ENCODE results near the gene INPP5A. TPM values are rescaled to one million over a fixed set of nuclear protein-coding genes. Genes with fewer than 3 reads are reported as not detected.

The INPP5A gene
- total and polyA plus RNA-seq, 2 experiments from 2014 or later: 41.2 to 53.6 TPM

- H3K79me2 ChIP-seq: no peaks in the 10 kb centered on the region
- no peak overlapping the region for H3K4me3 ChIP-seq
- no peak for DNase-seq (ENCODE audit: low spot score)
- H4K20me1 ChIP-seq (ENCODE audit: insufficient read depth, poor library complexity, severe bottlenecking): no peaks in the 10 kb centered on the region
- TF ChIP-seq CTCF (IDR thresholded peaks at IDR 0.05; ENCODE audit: poor library complexity): no peak
- TF ChIP-seq EZH2 (IDR thresholded peaks at IDR 0.05; ENCODE audit: borderline replicate concordance): no peak
- TF ChIP-seq EZH2phosphoT487 (IDR thresholded peaks at IDR 0.05; ENCODE audit: low read depth, severe bottlenecking, unreplicated experiment): no peak
- no peaks in the 10 kb centered on the region for H3K36me3 ChIP-seq (replicated peaks; ENCODE audit: insufficient read depth, low read depth)
- no peaks in the 10 kb centered on the region for H3K4me1 ChIP-seq (ENCODE audit: insufficient read depth)
- H3K9me2 ChIP-seq (replicated peaks; ENCODE audit: insufficient read depth): no peaks in the 10 kb centered on the region
- no peaks in the 10 kb centered on the region for H3K27me3 ChIP-seq
- H3K27ac ChIP-seq: no peak overlapping the region
- H2AFZ ChIP-seq: no peak overlapping the region
- WGBS (ENCODE audit: low lambda C conversion rate, missing lambda C conversion rate): 96% methylated on average over 20 of the region's 20 CpGs
- H3K4me2 ChIP-seq: no peak overlapping the region
- H3K9me3 ChIP-seq (ENCODE audit: low read depth): no peaks in the 10 kb centered on the region
Observed at GRCh38 chr10:132649651-132650360, 112.2 kb downstream of the INPP5A start.

- H3K4me2 ChIP-seq: no peak overlapping the region
- TF ChIP-seq EZH2phosphoT487 (IDR thresholded peaks at IDR 0.05; ENCODE audit: low read depth, severe bottlenecking, unreplicated experiment) (no peak), CTCF (IDR thresholded peaks at IDR 0.05; ENCODE audit: poor library complexity) (no peak), EZH2 (IDR thresholded peaks at IDR 0.05; ENCODE audit: borderline replicate concordance) (no peak)
- H3K9me2 ChIP-seq (replicated peaks; ENCODE audit: insufficient read depth): no peaks in the 10 kb centered on the region
- H3K27ac ChIP-seq: no peak overlapping the region
- no peaks in the 10 kb centered on the region for H3K9me3 ChIP-seq (ENCODE audit: low read depth)
- no peaks in the 10 kb centered on the region for H4K20me1 ChIP-seq (ENCODE audit: insufficient read depth, poor library complexity, severe bottlenecking)
- no peaks in the 10 kb centered on the region for H3K27me3 ChIP-seq
- no peak overlapping the region for H2AFZ ChIP-seq
- no peaks in the 10 kb centered on the region for H3K36me3 ChIP-seq (replicated peaks; ENCODE audit: insufficient read depth, low read depth)
- H3K4me3 ChIP-seq: no peak overlapping the region
- WGBS (ENCODE audit: low lambda C conversion rate, missing lambda C conversion rate): 98% methylated on average over 16 of the region's 20 CpGs
- DNase-seq (ENCODE audit: low spot score): no peak
- no peaks in the 10 kb centered on the region for H3K79me2 ChIP-seq
- H3K4me1 ChIP-seq (ENCODE audit: insufficient read depth): no peaks in the 10 kb centered on the region
Observed at GRCh38 chr10:132650611-132651250, 113.1 kb downstream of the INPP5A start.

DNA sequence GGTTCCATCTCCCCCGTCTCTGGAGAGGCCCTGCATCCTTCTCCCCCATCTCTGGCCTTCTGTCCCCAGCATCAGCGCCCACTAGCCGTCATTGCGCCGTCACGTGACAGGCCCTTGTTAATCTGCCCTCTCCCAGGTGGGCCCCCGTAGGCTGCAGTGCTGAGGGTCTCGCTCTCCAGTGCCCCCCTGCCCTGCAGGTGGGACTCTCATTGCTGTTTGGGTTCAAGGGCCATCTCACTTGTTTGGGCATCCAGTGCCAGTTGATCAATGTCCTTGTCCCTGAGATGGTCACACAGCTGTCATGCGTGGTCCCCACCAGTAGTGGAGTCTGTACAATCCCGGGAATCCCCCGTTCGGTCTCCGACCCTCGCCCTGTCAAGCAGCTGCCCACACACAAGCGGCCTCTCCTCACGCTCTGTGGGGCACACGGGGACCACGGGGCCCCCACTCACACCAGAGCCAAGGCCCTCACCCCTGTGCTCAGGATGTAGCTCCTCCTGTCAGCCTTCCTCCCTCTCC is 114.0 kb downstream of the INPP5A start:
- Histone ChIP-seq H3K9me3 (ENCODE audit: low read depth) (no peaks in the 10 kb centered on the region), H3K36me3 (replicated peaks; ENCODE audit: insufficient read depth, low read depth) (no peaks in the 10 kb centered on the region), H3K9me2 (replicated peaks; ENCODE audit: insufficient read depth) (no peaks in the 10 kb centered on the region), H3K79me2 (no peaks in the 10 kb centered on the region), H4K20me1 (ENCODE audit: insufficient read depth, poor library complexity, severe bottlenecking) (no peaks in the 10 kb centered on the region), H3K4me3 (no peak overlapping the region), H3K27me3 (no peaks in the 10 kb centered on the region), H3K4me2 (no peak overlapping the region), H2AFZ (no peak overlapping the region), H3K4me1 (ENCODE audit: insufficient read depth) (no peaks in the 10 kb centered on the region), H3K27ac (no peak overlapping the region)
- 95% methylated on average over 13 of the region's 18 CpGs for WGBS (ENCODE audit: low lambda C conversion rate, missing lambda C conversion rate)
- TF ChIP-seq CTCF (IDR thresholded peaks at IDR 0.05; ENCODE audit: poor library complexity) (no peak), EZH2phosphoT487 (IDR thresholded peaks at IDR 0.05; ENCODE audit: low read depth, severe bottlenecking, unreplicated experiment) (no peak), EZH2 (IDR thresholded peaks at IDR 0.05; ENCODE audit: borderline replicate concordance) (no peak)
- DNase-seq (ENCODE audit: low spot score): no peak
